Testis (tissue), 3 donors: ENCODE measurements around the gene AUTS2. TPM values are rescaled to one million over a fixed set of nuclear protein-coding genes. Genes with fewer than 3 reads are reported as not detected.

Experiments used
- DNase-seq: peaks from one replicate; pipeline ENCODE4 v3.0.0-alpha.2; 2019
- H3K27ac ChIP-seq, 2 donors: fragments of 200-600 bp; sonication (generic); one replicate each; pipeline ENCODE4 v1.5.1; 2019
- H3K27me3 ChIP-seq: fragments of 200-600 bp; sonication (generic); one replicate; pipeline ENCODE4 v1.5.1; 2019
- H3K36me3 ChIP-seq: fragments of 200-600 bp; sonication (generic); one replicate; pipeline ENCODE4 v1.5.1; 2017; ENCODE audit warnings: low read depth; ENCODE audit errors: missing control alignments
- H3K4me1 ChIP-seq: fragments of 200-600 bp; sonication (generic); one replicate; pipeline ENCODE4 v1.5.1; 2019
- H3K4me3 ChIP-seq, 2 donors: fragments of 200-600 bp; sonication (generic); one replicate each; pipeline ENCODE4 v1.5.1; 2017 to 2019
- H3K9me3 ChIP-seq: fragments of 200-600 bp; sonication (generic); one replicate; pipeline ENCODE4 v1.5.1; 2017
- POLR2A ChIP-seq: fragments of 450-650 bp; IDR thresholded peaks from one replicate; pipeline ENCODE4 v1.6.1; 2017; ENCODE audit warnings: antibody characterized with exemption, mild to moderate bottlenecking, moderate library complexity
- WGBS, 2 donors: methylation state at CpG; one replicate each; pipeline ENCODE4 v1.1.5; 2018; 5-methylcytosine and 5-hydroxymethylcytosine counted together
- intact Hi-C: fragments of 100-400 bp; cut with DNase I; formaldehyde crosslinking; loops from one replicate; pipeline ENCODE4 v1.15.1; 2023; ENCODE audit warnings: low total_unique reads
- polyA plus RNA-seq: library from polyadenylated mRNA; stranded (reverse); fragments of 350-450 nt; fragmentation: Illumina TruSeq; extraction: RNeasy Lipid Tissue Mini Kit (QIAGEN cat#74804); gene quantifications from one replicate; pipeline ENCODE4 v1.2.3, GENCODE V29; 2014; ENCODE audit warnings: low read depth, low replicate concordance; ENCODE audit not compliant: insufficient read depth
- total RNA-seq, 2 donors: library from RNA; depleted of rRNA; stranded (reverse); fragments of >200 nt; gene quantifications; one replicate each; pipeline ENCODE4 v1.2.3, GENCODE V29; 2016
- TF ChIP-seq, protein P1 (sequence below), 3 experiments: fragments of 450-650 bp in 2 of 3; fragments of 200-600 bp in 1 of 3; sonication (generic) in 1 of 3; IDR thresholded peaks; one replicate each; pipeline ENCODE4 v1.5.1; 2016 to 2019; ENCODE audit warnings: antibody characterized with exemption in 3 of 3, mild to moderate bottlenecking in 2 of 3, moderate library complexity in 1 of 3

The AUTS2 gene
- total and polyA plus RNA-seq, 3 donors from 2014 or later = 21.3 to 75.5 (median 56.1) TPM

DNA sequence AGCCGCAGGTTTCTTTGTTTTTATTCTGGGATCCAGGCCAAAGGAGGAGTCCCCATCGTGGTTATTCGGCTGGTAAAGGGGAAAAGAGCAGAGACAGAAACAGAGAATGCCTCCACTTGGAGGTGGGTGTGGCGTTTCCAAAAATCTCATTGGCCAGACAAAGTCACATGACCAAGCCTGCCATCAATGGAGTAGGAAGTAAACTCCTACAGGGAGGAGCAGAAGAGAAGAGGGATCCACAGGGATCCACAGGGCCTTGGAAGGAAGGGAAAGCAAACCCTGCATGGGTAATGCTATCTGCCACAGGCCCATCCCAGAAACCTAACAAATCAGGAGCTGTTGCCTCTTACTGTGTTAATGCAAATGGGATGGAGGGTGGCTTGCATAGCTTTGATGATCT is 1107.9 kb downstream of the AUTS2 start:
- H3K4me1 ChIP-seq = no peaks in the 10 kb centered on the region

DNA sequence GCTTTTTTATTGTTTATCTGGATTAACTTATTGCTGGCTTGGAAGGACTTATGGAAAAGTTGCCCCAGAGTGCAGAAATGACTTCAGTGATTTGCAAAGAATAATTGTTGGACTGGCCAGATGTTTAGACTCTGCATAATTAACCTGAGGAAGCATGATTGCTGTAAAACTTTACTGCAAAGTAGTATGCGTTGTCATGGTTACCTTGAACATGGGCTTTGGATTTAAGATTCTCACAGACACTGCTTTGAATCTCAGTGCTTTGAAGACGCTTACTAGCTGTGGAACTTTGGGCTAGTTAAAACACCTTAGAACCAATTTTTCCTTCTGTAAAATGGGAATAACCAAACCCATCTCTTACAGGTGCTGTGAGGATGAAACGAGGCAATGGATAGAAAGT is 1108.4 kb downstream of the AUTS2 start:
- Histone ChIP-seq H3K9me3 (no peaks in the 10 kb centered on the region), H3K27ac (no peak overlapping the region), H3K36me3 (no peaks in the 10 kb centered on the region), H3K4me3 (no peak overlapping the region), H3K27me3 (no peaks in the 10 kb centered on the region), H3K4me1 (no peaks in the 10 kb centered on the region)
- DNase-seq = no peak
- no peak for TF ChIP-seq POLR2A
- TF ChIP-seq, protein P1, sequence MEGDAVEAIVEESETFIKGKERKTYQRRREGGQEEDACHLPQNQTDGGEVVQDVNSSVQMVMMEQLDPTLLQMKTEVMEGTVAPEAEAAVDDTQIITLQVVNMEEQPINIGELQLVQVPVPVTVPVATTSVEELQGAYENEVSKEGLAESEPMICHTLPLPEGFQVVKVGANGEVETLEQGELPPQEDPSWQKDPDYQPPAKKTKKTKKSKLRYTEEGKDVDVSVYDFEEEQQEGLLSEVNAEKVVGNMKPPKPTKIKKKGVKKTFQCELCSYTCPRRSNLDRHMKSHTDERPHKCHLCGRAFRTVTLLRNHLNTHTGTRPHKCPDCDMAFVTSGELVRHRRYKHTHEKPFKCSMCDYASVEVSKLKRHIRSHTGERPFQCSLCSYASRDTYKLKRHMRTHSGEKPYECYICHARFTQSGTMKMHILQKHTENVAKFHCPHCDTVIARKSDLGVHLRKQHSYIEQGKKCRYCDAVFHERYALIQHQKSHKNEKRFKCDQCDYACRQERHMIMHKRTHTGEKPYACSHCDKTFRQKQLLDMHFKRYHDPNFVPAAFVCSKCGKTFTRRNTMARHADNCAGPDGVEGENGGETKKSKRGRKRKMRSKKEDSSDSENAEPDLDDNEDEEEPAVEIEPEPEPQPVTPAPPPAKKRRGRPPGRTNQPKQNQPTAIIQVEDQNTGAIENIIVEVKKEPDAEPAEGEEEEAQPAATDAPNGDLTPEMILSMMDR (IDR thresholded peaks at IDR 0.05) = no peak
- 94 to 97% methylated on average over 3 of the region's 3 CpGs for WGBS, 2 donors
- intact Hi-C loops = no loop called here

More for the DNA sequence above, 1107.9 kb downstream of the AUTS2 start:
- 81 to 84% methylated on average over 4 of the region's 4 CpGs for WGBS, 2 donors
- no peak for TF ChIP-seq POLR2A
- TF ChIP-seq, protein P1 (IDR thresholded peaks at IDR 0.05) = no peak
- Histone ChIP-seq H3K36me3 (no peaks in the 10 kb centered on the region), H3K27ac (no peak overlapping the region), H3K27me3 (no peaks in the 10 kb centered on the region), H3K4me3 (no peak overlapping the region), H3K9me3 (no peaks in the 10 kb centered on the region)
- DNase-seq = no peak
- intact Hi-C loops = no loop called here

DNA sequence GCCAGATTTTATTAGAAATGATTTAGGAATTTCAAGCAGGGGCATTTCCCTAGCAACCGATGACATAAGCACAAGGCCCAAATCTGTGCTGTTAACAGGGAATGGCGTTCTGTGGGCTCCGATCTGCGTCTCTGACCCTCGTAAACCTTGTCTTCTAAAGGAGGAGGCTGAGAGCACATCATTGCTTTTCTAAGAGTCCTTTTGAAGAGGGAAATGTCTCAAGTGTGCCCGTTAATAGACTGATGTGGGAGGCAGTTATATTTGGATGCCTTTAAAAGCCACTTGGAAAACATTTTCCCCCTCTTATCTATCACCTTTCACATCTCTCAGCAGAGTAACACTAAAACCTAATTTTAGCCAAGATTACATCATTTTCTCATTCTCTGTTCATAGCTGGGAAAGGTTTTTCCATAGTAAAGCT is 1109.6 kb downstream of the AUTS2 start:
- Histone ChIP-seq H3K27me3 (no peaks in the 10 kb centered on the region), H3K36me3 (no peaks in the 10 kb centered on the region), H3K9me3 (no peaks in the 10 kb centered on the region), H3K27ac (no peak overlapping the region), H3K4me3 (no peak overlapping the region), H3K4me1 (no peaks in the 10 kb centered on the region)
- DNase-seq = no peak
- TF ChIP-seq, protein P1 (IDR thresholded peaks at IDR 0.05) = no peak
- TF ChIP-seq POLR2A = no peak
- 66 to 76% methylated on average over 6 of the region's 6 CpGs for WGBS, 2 donors
- intact Hi-C loops = no loop called here

DNA sequence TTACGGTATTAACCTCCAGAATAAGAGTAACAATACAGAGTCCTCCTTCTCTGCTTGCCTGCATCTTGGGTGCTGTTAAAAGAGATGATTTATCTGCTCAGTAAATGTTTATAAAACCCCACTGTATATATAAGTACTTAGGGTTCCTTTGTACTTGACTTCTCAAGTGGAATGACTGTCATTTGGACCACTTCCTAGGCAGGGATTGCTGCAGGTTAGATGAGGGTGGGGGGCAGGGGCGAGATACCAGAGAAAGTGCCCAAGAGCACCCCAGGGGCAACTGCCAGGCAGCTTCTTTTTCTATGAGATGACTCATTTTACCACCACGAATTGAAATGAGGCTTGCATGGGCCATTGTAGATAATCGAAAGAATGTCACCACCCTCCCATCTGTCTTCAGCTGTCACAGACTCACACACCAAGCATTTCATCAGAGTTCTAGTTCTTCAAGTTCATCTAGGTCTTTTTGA is 1111.8 kb downstream of the AUTS2 start:
- Histone ChIP-seq H3K36me3 (no peaks in the 10 kb centered on the region), H3K27ac (no peak overlapping the region), H3K9me3 (no peaks in the 10 kb centered on the region), H3K4me1 (no peaks in the 10 kb centered on the region), H3K27me3 (no peaks in the 10 kb centered on the region), H3K4me3 (no peak overlapping the region)
- intact Hi-C loops = no loop called here
- 82 to 88% methylated on average over 4 of the region's 4 CpGs for WGBS, 2 donors
- TF ChIP-seq, protein P1 (IDR thresholded peaks at IDR 0.05) = no peak
- no peak for TF ChIP-seq POLR2A
- no peak for DNase-seq

DNA sequence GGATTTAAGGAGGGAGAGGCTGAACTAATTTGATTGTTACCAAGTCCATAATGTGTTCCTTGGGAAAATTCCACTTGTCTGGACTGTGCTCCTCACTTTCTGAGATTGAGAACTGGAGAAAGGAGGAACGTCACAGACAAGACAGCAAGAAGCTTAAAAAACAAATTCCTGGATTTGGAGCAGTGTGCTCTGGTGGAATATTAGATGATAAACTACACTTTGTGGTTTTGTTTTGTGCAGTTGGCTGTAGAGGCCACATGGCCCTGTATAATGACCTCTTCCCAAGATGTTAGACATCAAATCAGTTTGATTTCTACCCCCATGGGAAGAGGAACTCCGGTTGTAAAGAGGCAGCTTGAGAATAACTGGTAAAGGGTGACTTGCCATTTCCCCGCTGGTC is 1112.4 kb downstream of the AUTS2 start:
- no peaks in the 10 kb centered on the region for H3K27me3 ChIP-seq

More for the DNA sequence above, 1112.4 kb downstream of the AUTS2 start:
- no peak overlapping the region for H3K4me3 ChIP-seq
- DNase-seq = no peak
- no peaks in the 10 kb centered on the region for H3K4me1 ChIP-seq
- no peaks in the 10 kb centered on the region for H3K36me3 ChIP-seq
- 91 to 94% methylated on average over 3 of the region's 3 CpGs for WGBS, 2 donors
- H3K27ac ChIP-seq = no peak overlapping the region
- TF ChIP-seq, protein P1 (IDR thresholded peaks at IDR 0.05) = no peak
- no peak for TF ChIP-seq POLR2A
- no peaks in the 10 kb centered on the region for H3K9me3 ChIP-seq
- intact Hi-C loops = no loop called here
